ENCODE results near the gene PFKFB2.

PFKFB2 gene

GRCh38 chr1:207091200-207091908 is 38.3 kb downstream of the PFKFB2 start:
- no peak overlapping the region for H3K9ac ChIP-seq (ENCODE audit: low read length)
- no peaks in the 10 kb centered on the region for H3K36me3 ChIP-seq (ENCODE audit: control insufficient read depth, insufficient read depth, low read length)
- H3K27ac ChIP-seq (ENCODE audit: low read depth, low read length): no peak overlapping the region
- no peaks in the 10 kb centered on the region for H3K4me1 ChIP-seq (ENCODE audit: control insufficient read depth, insufficient read depth, low read length)
- no peak overlapping the region for H3K4me3 ChIP-seq (ENCODE audit: low read length)
- H3K27me3 ChIP-seq (ENCODE audit: control insufficient read depth, insufficient read depth, low read length): no peaks in the 10 kb centered on the region

GRCh38 chr1:207093944-207094343 is 40.9 kb downstream of the PFKFB2 start:
- Histone ChIP-seq H3K9ac (ENCODE audit: low read length) (no peak overlapping the region), H3K4me3 (ENCODE audit: low read length) (no peak overlapping the region), H3K36me3 (ENCODE audit: control insufficient read depth, insufficient read depth, low read length) (no peaks in the 10 kb centered on the region), H3K27ac (ENCODE audit: low read depth, low read length) (no peak overlapping the region), H3K27me3 (ENCODE audit: control insufficient read depth, insufficient read depth, low read length) (no peaks in the 10 kb centered on the region), H3K4me1 (ENCODE audit: control insufficient read depth, insufficient read depth, low read length) (no peaks in the 10 kb centered on the region)

- H3K4me1 ChIP-seq (ENCODE audit: control insufficient read depth, insufficient read depth, low read length): no peaks in the 10 kb centered on the region
- H3K36me3 ChIP-seq (ENCODE audit: control insufficient read depth, insufficient read depth, low read length): no peaks in the 10 kb centered on the region
- H3K27me3 ChIP-seq (ENCODE audit: control insufficient read depth, insufficient read depth, low read length): no peaks in the 10 kb centered on the region
- no peak overlapping the region for H3K4me3 ChIP-seq (ENCODE audit: low read length)
- no peak overlapping the region for H3K27ac ChIP-seq (ENCODE audit: low read depth, low read length)
- no peak overlapping the region for H3K9ac ChIP-seq (ENCODE audit: low read length)
Measured at GRCh38 chr1:207097871-207098324, 44.8 kb downstream of the PFKFB2 start.

- Histone ChIP-seq H3K9ac (ENCODE audit: low read length) (no peak overlapping the region), H3K36me3 (ENCODE audit: control insufficient read depth, insufficient read depth, low read length) (no peaks in the 10 kb centered on the region), H3K27me3 (ENCODE audit: control insufficient read depth, insufficient read depth, low read length) (no peaks in the 10 kb centered on the region), H3K4me1 (ENCODE audit: control insufficient read depth, insufficient read depth, low read length) (no peaks in the 10 kb centered on the region), H3K27ac (ENCODE audit: low read depth, low read length) (no peak overlapping the region), H3K4me3 (ENCODE audit: low read length) (no peak overlapping the region)
Measured at GRCh38 chr1:207101720-207102119, 48.6 kb downstream of the PFKFB2 start.

GRCh38 chr1:207102146-207102545 is 49.1 kb downstream of the PFKFB2 start:
- Histone ChIP-seq H3K36me3 (ENCODE audit: control insufficient read depth, insufficient read depth, low read length) (no peaks in the 10 kb centered on the region), H3K9ac (ENCODE audit: low read length) (no peak overlapping the region), H3K27ac (ENCODE audit: low read depth, low read length) (no peak overlapping the region), H3K27me3 (ENCODE audit: control insufficient read depth, insufficient read depth, low read length) (no peaks in the 10 kb centered on the region), H3K4me1 (ENCODE audit: control insufficient read depth, insufficient read depth, low read length) (no peaks in the 10 kb centered on the region), H3K4me3 (ENCODE audit: low read length) (no peak overlapping the region)

GRCh38 chr1:207102659-207103058 is 49.6 kb downstream of the PFKFB2 start:
- Histone ChIP-seq H3K27me3 (ENCODE audit: control insufficient read depth, insufficient read depth, low read length) (no peaks in the 10 kb centered on the region), H3K9ac (ENCODE audit: low read length) (no peak overlapping the region), H3K4me3 (ENCODE audit: low read length) (no peak overlapping the region), H3K36me3 (ENCODE audit: control insufficient read depth, insufficient read depth, low read length) (no peaks in the 10 kb centered on the region), H3K4me1 (ENCODE audit: control insufficient read depth, insufficient read depth, low read length) (no peaks in the 10 kb centered on the region), H3K27ac (ENCODE audit: low read depth, low read length) (no peak overlapping the region)

- Histone ChIP-seq H3K27me3 (ENCODE audit: control insufficient read depth, insufficient read depth, low read length) (no peaks in the 10 kb centered on the region), H3K36me3 (ENCODE audit: control insufficient read depth, insufficient read depth, low read length) (no peaks in the 10 kb centered on the region), H3K27ac (ENCODE audit: low read depth, low read length) (no peak within 1 kb of the TSS), H3K9ac (ENCODE audit: low read length) (no peak within 1 kb of the TSS), H3K4me1 (ENCODE audit: control insufficient read depth, insufficient read depth, low read length) (no peaks in the 10 kb centered on the region), H3K4me3 (ENCODE audit: low read length) (no peak within 1 kb of the TSS)
Measured at GRCh38 chr1:207103892-207104373, 50.9 kb downstream of the PFKFB2 start, which contains the start of gene C4BPA. Gene C4BPA, plus strand, starts transcription at chr1:207104233. Its CDS starts 8,793 bp downstream, at chr1:207113026.

- H3K4me3 ChIP-seq (ENCODE audit: low read length): no peak overlapping the region
- no peak overlapping the region for H3K27ac ChIP-seq (ENCODE audit: low read depth, low read length)
- no peaks in the 10 kb centered on the region for H3K4me1 ChIP-seq (ENCODE audit: control insufficient read depth, insufficient read depth, low read length)
Measured at GRCh38 chr1:207109004-207109403, 55.9 kb downstream of the PFKFB2 start.

GRCh38 chr1:207112616-207113296 is 59.7 kb downstream of the PFKFB2 start:
- H3K36me3 ChIP-seq (ENCODE audit: control insufficient read depth, insufficient read depth, low read length): no peaks in the 10 kb centered on the region
- no peaks in the 10 kb centered on the region for H3K4me1 ChIP-seq (ENCODE audit: control insufficient read depth, insufficient read depth, low read length)
- no peak overlapping the region for H3K9ac ChIP-seq (ENCODE audit: low read length)
- no peaks in the 10 kb centered on the region for H3K27me3 ChIP-seq (ENCODE audit: control insufficient read depth, insufficient read depth, low read length)
- H3K27ac ChIP-seq (ENCODE audit: low read depth, low read length): no peak overlapping the region
- H3K4me3 ChIP-seq (ENCODE audit: low read length): no peak overlapping the region

More at GRCh38 chr1:207109004-207109403, 55.9 kb downstream of the PFKFB2 start:
- H3K36me3 ChIP-seq (ENCODE audit: control insufficient read depth, insufficient read depth, low read length): no peaks in the 10 kb centered on the region
- no peaks in the 10 kb centered on the region for H3K27me3 ChIP-seq (ENCODE audit: control insufficient read depth, insufficient read depth, low read length)
- H3K9ac ChIP-seq (ENCODE audit: low read length): no peak overlapping the region

GRCh38 chr1:207115269-207115668 is 62.2 kb downstream of the PFKFB2 start:
- Histone ChIP-seq H3K4me3 (ENCODE audit: low read length) (no peak overlapping the region), H3K27me3 (ENCODE audit: control insufficient read depth, insufficient read depth, low read length) (no peaks in the 10 kb centered on the region), H3K9ac (ENCODE audit: low read length) (no peak overlapping the region), H3K4me1 (ENCODE audit: control insufficient read depth, insufficient read depth, low read length) (no peaks in the 10 kb centered on the region), H3K27ac (ENCODE audit: low read depth, low read length) (no peak overlapping the region), H3K36me3 (ENCODE audit: control insufficient read depth, insufficient read depth, low read length) (no peaks in the 10 kb centered on the region)

- Histone ChIP-seq H3K4me1 (ENCODE audit: control insufficient read depth, insufficient read depth, low read length) (no peaks in the 10 kb centered on the region), H3K4me3 (ENCODE audit: low read length) (no peak overlapping the region), H3K36me3 (ENCODE audit: control insufficient read depth, insufficient read depth, low read length) (no peaks in the 10 kb centered on the region), H3K27me3 (ENCODE audit: control insufficient read depth, insufficient read depth, low read length) (no peaks in the 10 kb centered on the region), H3K9ac (ENCODE audit: low read length) (no peak overlapping the region), H3K27ac (ENCODE audit: low read depth, low read length) (no peak overlapping the region)
Measured at GRCh38 chr1:207124389-207124788, 71.3 kb downstream of the PFKFB2 start.

- Histone ChIP-seq H3K27ac (ENCODE audit: low read depth, low read length) (no peak overlapping the region), H3K36me3 (ENCODE audit: control insufficient read depth, insufficient read depth, low read length) (no peaks in the 10 kb centered on the region), H3K4me3 (ENCODE audit: low read length) (no peak overlapping the region), H3K9ac (ENCODE audit: low read length) (no peak overlapping the region), H3K27me3 (ENCODE audit: control insufficient read depth, insufficient read depth, low read length) (no peaks in the 10 kb centered on the region), H3K4me1 (ENCODE audit: control insufficient read depth, insufficient read depth, low read length) (no peaks in the 10 kb centered on the region)
Measured at GRCh38 chr1:207128336-207128921, 75.4 kb downstream of the PFKFB2 start.

All from rectal smooth muscle tissue (tissue), 1 donor.